K562 (cell line): ENCODE results near the gene LGALS14.

Experiments used
- JUN ChIP-seq, 2 experiments: sonication (generic) in 1 of 2; formaldehyde crosslinking in 1 of 2; IDR thresholded peaks; 2 replicates each; pipeline versions ENCODE4 v1.6.1 to v1.8.0; 2012 to 2022; ENCODE audit warnings: borderline replicate concordance in 2 of 2, mild to moderate bottlenecking in 2 of 2, improper control_type of control experiment in 1 of 2, low read depth in 1 of 2, low read length in 1 of 2, missing genetic modification reagents in 1 of 2
- MAX ChIP-seq: sonication (generic); formaldehyde crosslinking; IDR thresholded peaks from 2 replicates; pipeline ENCODE4 v1.9.0; 2022; ENCODE audit warnings: mild to moderate bottlenecking, missing genetic modification reagents
- SMAD3 ChIP-seq: fragments of 450-650 bp; formaldehyde crosslinking; conservative IDR thresholded peaks from 2 replicates; pipeline ENCODE4 v1.4.0; 2020; ENCODE audit warnings: mild to moderate bottlenecking
- STAT6 ChIP-seq: sonication (generic); formaldehyde crosslinking; IDR thresholded peaks from 2 replicates; pipeline ENCODE4 v1.8.1; 2023; ENCODE audit warnings: mild to moderate bottlenecking, missing genetic modification reagents
- ZNF512 ChIP-seq: IDR thresholded peaks from 2 replicates; pipeline ENCODE4 v1.6.1; 2016; ENCODE audit warnings: missing genetic modification characterization, missing compliant biosample characterization

- TF ChIP-seq MAX (CRISPR knock-in tag) (no peak), STAT6 (CRISPR knock-in tag) (no peak), JUN (IDR thresholded peaks at IDR 0.05; ENCODE audit: borderline replicate concordance, low read depth, low read length) (no peak), JUN (CRISPR knock-in tag; IDR thresholded peaks at IDR 0.05; ENCODE audit: borderline replicate concordance) (no peak), ZNF512 (tag) (no peak), SMAD3 (CRISPR knock-in tag) (no peak)
These were observed 48.7 kb upstream of the LGALS14 start, which contains the start of gene LGALS16 for GRCh38 chr19:39655613-39656012.
